ENCODE results near the gene PARD3B.

- TF ChIP-seq CTCF (conservative IDR thresholded peaks at IDR 0.05; ENCODE audit: low read depth, low read length) (no peak), USF2 (IDR thresholded peaks at IDR 0.05; ENCODE audit: low read depth, low read length) (no peak), CHD1 (IDR thresholded peaks at IDR 0.05; ENCODE audit: low read depth, low read length) (no peak), ELK1 (IDR thresholded peaks at IDR 0.05; ENCODE audit: borderline replicate concordance, low read depth, low read length) (no peak), RAD21 (IDR thresholded peaks at IDR 0.05; ENCODE audit: low read length) (peak; percentile 23; the same call in 1 of the 2 replicates)
Measured at GRCh38 chr2:205024822-205025518, 479.7 kb downstream of the PARD3B start.
